HG03575 (cell line): Measurements from ENCODE around the gene MIX23.

ENCODE experiments used
- ATAC-seq: cut with Tn5 transposase; IDR thresholded peaks from one replicate; pipeline ENCODE4 v1.9.1; 2021; ENCODE audit not compliant: unreplicated experiment, insufficient number of reproducible peaks, low FRiP score; ENCODE audit errors: extremely low read depth

Gene MIX23

DNA sequence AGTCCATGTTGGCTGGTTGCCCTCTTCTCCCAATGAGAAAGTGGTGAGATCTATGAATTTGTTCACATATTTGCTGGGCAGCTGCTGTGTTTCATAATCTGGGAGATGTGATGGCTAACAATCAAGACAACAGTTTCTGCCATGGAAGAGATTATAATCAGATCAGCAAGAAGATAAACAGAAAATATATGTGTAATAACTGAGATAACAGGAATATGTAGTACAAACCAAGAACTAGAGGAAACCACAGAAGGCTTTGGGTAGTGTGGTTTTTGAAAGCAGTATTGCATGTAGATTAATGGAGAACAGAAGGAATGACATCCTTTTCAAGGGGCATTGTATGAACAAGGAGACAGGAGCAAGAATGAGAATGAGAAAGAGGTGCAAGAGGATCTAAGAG, 70.2 kb downstream of the MIX23 start:
- no peak for ATAC-seq

GRCh38 chr3:122310361-122310760, 72.7 kb downstream of the MIX23 start:
- ATAC-seq: no peak
